H1 (cell line): ENCODE results near the gene BCAR3.

Experiments used
- BACH1 ChIP-seq: IDR thresholded peaks from 2 replicates; pipeline ENCODE4 v1.6.1; 2012; ENCODE audit warnings: low read length, improper control_type of control experiment
- BRCA1 ChIP-seq: IDR thresholded peaks from 2 replicates; pipeline ENCODE4 v1.6.1; 2012; ENCODE audit warnings: low read depth, low read length, improper control_type of control experiment
- CBX8 ChIP-seq: fragments of 300-800, 300-1000 bp; sonication (generic); IDR thresholded peaks from 2 replicates; pipeline ENCODE4 v1.7.1; 2016; ENCODE audit warnings: low read depth, low read length, borderline replicate concordance
- CHD1 ChIP-seq: IDR thresholded peaks from 2 replicates; pipeline ENCODE4 v1.6.1; 2012; ENCODE audit warnings: low read depth, low read length, improper control_type of control experiment
- CTCF ChIP-seq, 3 experiments: IDR thresholded peaks; 1 replicate in 2 of 3; 2 replicates in 1 of 3; pipeline versions ENCODE4 v1.5.1 to v1.6.1; 2011; ENCODE audit warnings: low read length in 3 of 3, mild to moderate bottlenecking in 3 of 3, inconsistent platforms in 2 of 3, low read depth in 1 of 3, moderate library complexity in 1 of 3; ENCODE audit not compliant: insufficient read depth in 1 of 3; ENCODE audit errors: control extremely low read depth in 1 of 3
- EZH2 ChIP-seq: fragments of 200-600 bp; sonication (generic); IDR thresholded peaks from 2 replicates; pipeline ENCODE4 v1.7.1; 2012; ENCODE audit warnings: low read depth, mild to moderate bottlenecking, moderate library complexity, low read length, inconsistent platforms; ENCODE audit not compliant: severe bottlenecking
- JUN ChIP-seq: IDR thresholded peaks from 2 replicates; pipeline ENCODE4 v1.6.1; 2011; ENCODE audit warnings: low read depth, mild to moderate bottlenecking, improper control_type of control experiment, low read length
- NRF1 ChIP-seq: IDR thresholded peaks from 2 replicates; pipeline ENCODE4 v1.6.1; 2011; ENCODE audit warnings: mild to moderate bottlenecking, low read depth, low read length, improper control_type of control experiment
- POLR2A ChIP-seq, 2 experiments: IDR thresholded peaks; 1 replicate in 1 of 2; 2 replicates in 1 of 2; pipeline ENCODE4 v1.6.1; 2011; ENCODE audit warnings: low read depth in 2 of 2, low read length in 2 of 2, mild to moderate bottlenecking in 2 of 2; ENCODE audit errors: control extremely low read depth in 1 of 2
- RFX5 ChIP-seq: IDR thresholded peaks from 2 replicates; pipeline ENCODE4 v1.6.1; 2011; ENCODE audit warnings: low read depth, low read length, improper control_type of control experiment, borderline replicate concordance
- SP4 ChIP-seq: IDR thresholded peaks from 2 replicates; pipeline ENCODE4 v1.6.1; 2012; ENCODE audit warnings: low read length, inconsistent platforms
- SUZ12 ChIP-seq: fragments of 200-600 bp; sonication (generic); IDR thresholded peaks from 2 replicates; pipeline ENCODE4 v1.6.1; 2012; ENCODE audit warnings: mild to moderate bottlenecking, inconsistent platforms, low read length, moderate library complexity, mixed read lengths
- TCF12 ChIP-seq: IDR thresholded peaks from 2 replicates; pipeline ENCODE4 v1.6.1; 2011; ENCODE audit warnings: low read depth, mild to moderate bottlenecking, low read length
- ZNF274 ChIP-seq: IDR thresholded peaks from 2 replicates; pipeline ENCODE4 v1.7.0; 2012; ENCODE audit warnings: low read length, borderline replicate concordance; ENCODE audit errors: extremely low read depth

GRCh38 chr1:93649231-93649630 lies 32.4 kb downstream of the BCAR3 start:
- no peak for TF ChIP-seq CBX8
- TF ChIP-seq ZNF274: no peak
- no peak for TF ChIP-seq CHD1
- TF ChIP-seq EZH2: no peak
- no peak for TF ChIP-seq POLR2A (IDR thresholded peaks at IDR 0.05; ENCODE audit: control extremely low read depth in 1 of 2, low read depth in 2 of 2, low read length in 2 of 2)
- no peak for TF ChIP-seq SUZ12
- no peak for TF ChIP-seq CTCF (IDR thresholded peaks at IDR 0.05; ENCODE audit: control extremely low read depth in 1 of 3, insufficient read depth in 1 of 3, low read depth in 1 of 3, low read length in 3 of 3)
- no peak for TF ChIP-seq BACH1
- no peak for TF ChIP-seq TCF12
- no peak for TF ChIP-seq RFX5
- TF ChIP-seq BRCA1: no peak
- no peak for TF ChIP-seq JUN
- no peak for TF ChIP-seq SP4
- TF ChIP-seq NRF1: no peak
